Panc1 (cell line): ENCODE data around the gene JUN. TPM values are rescaled to one million over a fixed set of nuclear protein-coding genes. Genes with fewer than 3 reads are reported as not detected.
"Not testable (repeated sequence)": the region's sequence is repeated elsewhere in the genome, so short reads cannot be mapped to it uniquely, and the experiment has no call there.

Experiments
- ATAC-seq: fragments of 200-7000 bp; cut with Tn5 transposase; 2 replicates; pipeline ENCODE4 v1.9.1; 2020; ENCODE audit warnings: mild to moderate bottlenecking, moderate library complexity
- BruUV-seq: library from RNA; stranded (reverse); fragments of 400-500 nt; replicated peaks from 2 replicates; lab custom pipeline; 2021; lab: Mats Ljungman, UMichigan
- CTCF ChIA-PET: fragments of 300-600 bp; sonication (Branson Sonifier 250); formaldehyde crosslinking; loops from one replicate; lab custom pipeline; 2022; ENCODE audit warnings: antibody characterized with exemption; lab: Charles Lee
- POLR2A ChIA-PET: fragments of 300-600 bp; sonication (Branson Sonifier 250); formaldehyde crosslinking; loops from one replicate; lab custom pipeline; 2022; ENCODE audit warnings: antibody characterized with exemption; lab: Charles Lee
- DNase-seq: peaks from one replicate; pipeline ENCODE4 v3.0.0-alpha.2; 2010; ENCODE audit warnings: low read depth, low spot score
- H3K27ac ChIP-seq: 2 replicates; pipeline ENCODE4 v1.5.1; 2011; ENCODE audit warnings: mild to moderate bottlenecking, low read length, inconsistent platforms
- H3K27me3 ChIP-seq: fragments of 200-500 bp; sonication (Bioruptor generic); 2 replicates; pipeline ENCODE4 v1.6.0; 2014; ENCODE audit warnings: low read length, inconsistent platforms; ENCODE audit not compliant: control insufficient read depth, insufficient read depth
- H3K36me3 ChIP-seq: fragments of 200-500 bp; sonication (Bioruptor generic); 2 replicates; pipeline ENCODE4 v1.5.1; 2014; ENCODE audit warnings: inconsistent platforms, mild to moderate bottlenecking, low read length, moderate library complexity; ENCODE audit not compliant: control insufficient read depth, insufficient read depth
- H3K4me1 ChIP-seq: 2 replicates; pipeline ENCODE4 v1.5.1; 2011; ENCODE audit warnings: inconsistent platforms, mild to moderate bottlenecking, low read length, moderate library complexity; ENCODE audit not compliant: control insufficient read depth, insufficient read depth
- H3K4me3 ChIP-seq, 2 experiments: 2 replicates each; pipeline ENCODE4 v1.5.1; 2011 to 2012; ENCODE audit warnings: low read depth in 2 of 2, low read length in 2 of 2, mild to moderate bottlenecking in 2 of 2, inconsistent platforms in 1 of 2, moderate library complexity in 1 of 2
- H3K9me3 ChIP-seq: fragments of 200-500 bp; sonication (Bioruptor generic); 2 replicates; pipeline ENCODE4 v1.5.1; 2014; ENCODE audit warnings: low read depth, mild to moderate bottlenecking, inconsistent platforms, low read length, moderate library complexity; ENCODE audit not compliant: control insufficient read depth, insufficient read depth
- CTCF ChIP-seq: fragments of 450-650 bp; IDR thresholded peaks from 2 replicates; pipeline ENCODE4 v1.5.1; 2017; ENCODE audit warnings: mild to moderate bottlenecking
- POLR2AphosphoS5 ChIP-seq: IDR thresholded peaks from 2 replicates; pipeline ENCODE4 v1.6.1; 2012; ENCODE audit warnings: mild to moderate bottlenecking, low read depth, low read length, moderate library complexity
- SIN3A ChIP-seq: IDR thresholded peaks from 2 replicates; pipeline ENCODE4 v1.6.1; 2012; ENCODE audit warnings: low read depth, mild to moderate bottlenecking, low read length, moderate library complexity, borderline replicate concordance; ENCODE audit not compliant: insufficient read depth
- TCF7L2 ChIP-seq: IDR thresholded peaks from 2 replicates; pipeline ENCODE4 v1.6.1; 2011; ENCODE audit warnings: mild to moderate bottlenecking, low read depth, low read length, inconsistent platforms
- in situ Hi-C: cut with HindIII; loops from 2 replicates; pipeline ENCODE4 v1.10.0; 2016; ENCODE audit warnings: low sequenced_read_pairs, low pct_unique_long_range_greater_than_20kb
- intact Hi-C: fragments of 100-400 bp; cut with micrococcal nuclease; formaldehyde crosslinking; loops from one replicate; pipeline ENCODE4 v1.10.0; 2022; ENCODE audit not compliant: unreplicated experiment
- total RNA-seq: library from RNA; stranded (reverse); gene quantifications from one replicate; pipeline ENCODE4 v1.2.1, GENCODE V29; 2021; ENCODE audit not compliant: unreplicated experiment

Gene JUN
- total RNA-seq, 1 experiment from 2014 or later: 70.0 TPM

GRCh38 chr1:58802640-58803399, 19.0 kb upstream of the JUN start:
- H3K4me3 ChIP-seq: no peak overlapping the region
- no peak overlapping the region for H3K27ac ChIP-seq
- no peaks in the 10 kb centered on the region for H3K9me3 ChIP-seq
- no peaks in the 10 kb centered on the region for H3K36me3 ChIP-seq
- H3K4me1 ChIP-seq: no peaks in the 10 kb centered on the region; the same call in 1 of the 2 replicates
- ChIA-PET POLR2A (interaction anchor here (0.5 kb wide), 1 partner anchor 19 kb away, joined by 3 read pairs; the partner anchor contains the start of gene JUN), CTCF (no interaction called here)
- intact Hi-C loops: no loop called here
- in situ Hi-C loops: no loop called here
- no TSS peak for BruUV-seq
- H3K27me3 ChIP-seq: no peaks in the 10 kb centered on the region
- ATAC-seq (no peak), DNase-seq (no peak)
- TF ChIP-seq TCF7L2 (no peak), CTCF (no peak), SIN3A (no peak)

GRCh38 chr1:58801286-58801685, 17.4 kb upstream of the JUN start:
- CTCF ChIA-PET, H3K4me1 ChIP-seq, intact Hi-C loops, POLR2A ChIA-PET, H3K4me3 ChIP-seq, in situ Hi-C loops, H3K27ac ChIP-seq, H3K9me3 ChIP-seq, DNase-seq, H3K36me3 ChIP-seq, H3K27me3 ChIP-seq, ATAC-seq, BruUV-seq: not testable (repeated sequence)

- ChIA-PET CTCF (no interaction called here), POLR2A (no interaction called here)
- Histone ChIP-seq H3K27ac (no peak overlapping the region), H3K4me1 (no peaks in the 10 kb centered on the region; the same call in 1 of the 2 replicates), H3K27me3 (no peaks in the 10 kb centered on the region), H3K4me3 (no peak overlapping the region), H3K9me3 (no peaks in the 10 kb centered on the region), H3K36me3 (no peaks in the 10 kb centered on the region)
- ATAC-seq: no peak
- intact Hi-C loops (no loop called here), in situ Hi-C loops (no loop called here)
- BruUV-seq: no TSS peak
- DNase-seq: no peak
- TF ChIP-seq CTCF (no peak), SIN3A (no peak), POLR2AphosphoS5 (no peak)
Measured at GRCh38 chr1:58799650-58800049, 15.8 kb upstream of the JUN start.
